Activated naive CD8-positive, alpha-beta T cell (primary cell): ENCODE results near the gene EFCAB14.
"Not testable (repeated sequence)": the region's sequence is repeated elsewhere in the genome, so short reads cannot be mapped to it uniquely, and the experiment has no call there.

Experiments
- H3K27ac Mint-ChIP-seq: one replicate; pipeline ENCODE4 v1.8.0; 2021; ENCODE audit warnings: mixed read lengths
- H3K27me3 Mint-ChIP-seq: one replicate; pipeline ENCODE4 v1.8.0; 2021; ENCODE audit warnings: mixed read lengths
- H3K36me3 Mint-ChIP-seq: one replicate; pipeline ENCODE4 v1.8.0; 2021; ENCODE audit warnings: mixed read lengths
- H3K4me1 Mint-ChIP-seq: one replicate; pipeline ENCODE4 v1.8.0; 2021; ENCODE audit warnings: low read depth, mixed read lengths
- H3K4me3 Mint-ChIP-seq: one replicate; pipeline ENCODE4 v1.8.0; 2021; ENCODE audit warnings: mild to moderate bottlenecking, mixed read lengths
- H3K9me3 Mint-ChIP-seq: one replicate; pipeline ENCODE4 v1.8.0; 2021; ENCODE audit warnings: low read depth, mixed read lengths

EFCAB14 gene

DNA sequence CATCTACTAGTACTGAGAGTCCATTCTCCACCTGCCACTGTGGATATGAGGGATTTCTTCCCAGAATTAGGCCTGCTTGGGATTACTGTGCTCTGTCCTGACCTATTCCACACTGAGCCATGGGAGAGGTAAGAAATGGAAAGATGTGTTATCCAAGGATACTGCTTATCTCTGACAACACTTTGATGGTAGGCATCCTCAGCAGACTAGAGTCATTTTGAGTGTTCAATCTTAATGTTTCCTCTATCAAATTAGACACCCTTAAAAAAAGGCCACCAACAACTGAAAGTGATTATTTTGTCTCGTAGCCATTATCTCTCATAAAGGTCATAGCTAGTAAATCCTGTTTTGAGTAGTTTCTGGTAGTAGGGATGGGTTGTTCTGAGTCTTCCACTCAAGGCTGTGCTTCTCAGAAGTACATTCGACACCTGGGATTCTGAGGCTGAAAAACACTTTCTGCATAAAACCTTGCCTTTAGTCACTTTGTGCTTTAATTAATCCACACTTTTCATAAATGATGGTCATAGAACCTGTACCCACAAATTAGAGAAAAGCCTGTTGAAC lies 59.5 kb downstream of the EFCAB14 start:
- H3K9me3 Mint-ChIP-seq: peaks cover 6% of the 10 kb centered on the region
- H3K4me3 Mint-ChIP-seq: no peak overlapping the region
- peaks cover 8% of the 10 kb centered on the region for H3K4me1 Mint-ChIP-seq
- no peaks in the 10 kb centered on the region for H3K27me3 Mint-ChIP-seq
- peaks cover 20% of the 10 kb centered on the region for H3K36me3 Mint-ChIP-seq
- H3K27ac Mint-ChIP-seq: no peak overlapping the region

GRCh38 chr1:46657775-46658174 lies 61.1 kb downstream of the EFCAB14 start:
- Mint-ChIP-seq H3K27me3 (no peaks in the 10 kb centered on the region), H3K4me3 (no peak overlapping the region), H3K4me1 (peaks cover 6% of the 10 kb centered on the region), H3K9me3 (peaks cover 6% of the 10 kb centered on the region), H3K36me3 (peaks cover 25% of the 10 kb centered on the region), H3K27ac (no peak overlapping the region)

- Mint-ChIP-seq H3K4me3 (no peak overlapping the region), H3K27me3 (no peaks in the 10 kb centered on the region), H3K27ac (no peak overlapping the region), H3K4me1 (peaks cover 6% of the 10 kb centered on the region), H3K9me3 (peaks cover 6% of the 10 kb centered on the region), H3K36me3 (peaks cover 30% of the 10 kb centered on the region)
Measured at GRCh38 chr1:46656643-46657042, 62.3 kb downstream of the EFCAB14 start.

DNA sequence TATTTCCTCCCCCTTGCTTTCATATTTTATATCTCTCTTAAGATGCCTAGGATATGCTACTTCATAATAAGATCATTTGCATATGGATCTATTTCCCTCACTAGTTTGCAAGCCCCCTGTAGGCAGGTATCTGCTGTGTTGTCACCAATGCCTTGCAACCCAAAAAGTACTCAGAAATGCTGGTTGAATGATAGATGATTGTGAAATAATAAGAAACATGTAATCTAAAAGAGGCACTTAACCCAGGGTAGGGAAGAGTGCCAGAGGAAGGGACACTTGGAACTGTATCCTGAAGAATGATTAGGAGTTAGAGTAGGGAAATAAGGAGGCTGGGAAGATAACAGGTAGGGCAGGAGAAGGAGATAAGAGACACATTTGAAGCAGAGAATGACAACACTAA lies 63.1 kb downstream of the EFCAB14 start:
- Mint-ChIP-seq H3K4me1 (peaks cover 6% of the 10 kb centered on the region), H3K4me3 (no peak overlapping the region), H3K9me3 (peaks cover 6% of the 10 kb centered on the region), H3K27ac (no peak overlapping the region), H3K27me3 (no peaks in the 10 kb centered on the region), H3K36me3 (peaks cover 30% of the 10 kb centered on the region)

- not testable (repeated sequence) for H3K9me3 Mint-ChIP-seq, H3K4me1 Mint-ChIP-seq
- H3K36me3 Mint-ChIP-seq: peaks cover 35% of the 10 kb centered on the region
Measured at GRCh38 chr1:46654698-46655097, 64.2 kb downstream of the EFCAB14 start.

DNA sequence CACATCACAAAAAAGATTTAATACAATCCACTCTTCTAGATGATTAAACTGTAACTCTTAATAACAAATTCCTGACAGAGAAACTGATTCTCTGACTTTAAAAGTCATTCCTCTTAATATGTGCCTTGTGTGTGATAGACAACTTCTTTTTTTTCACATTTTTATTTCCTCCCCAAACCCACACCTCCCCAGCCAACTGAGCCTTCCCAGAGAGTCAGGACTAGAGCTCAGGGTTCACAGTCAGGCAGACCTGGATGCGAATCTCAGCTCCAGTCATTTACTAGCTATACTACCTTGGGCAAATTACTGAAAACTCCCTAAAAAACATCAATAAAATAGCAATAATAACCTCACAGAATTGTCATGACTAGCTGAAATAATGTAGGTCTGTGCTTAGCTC lies 64.9 kb downstream of the EFCAB14 start:
- H3K9me3 Mint-ChIP-seq: peaks cover 10% of the 10 kb centered on the region
- no peak overlapping the region for H3K4me3 Mint-ChIP-seq
- peaks cover 3% of the 10 kb centered on the region for H3K4me1 Mint-ChIP-seq
- no peaks in the 10 kb centered on the region for H3K27me3 Mint-ChIP-seq
- H3K27ac Mint-ChIP-seq: no peak overlapping the region
- peaks cover 36% of the 10 kb centered on the region for H3K36me3 Mint-ChIP-seq

More at GRCh38 chr1:46654698-46655097, 64.2 kb downstream of the EFCAB14 start:
- not testable (repeated sequence) for H3K27me3 Mint-ChIP-seq, H3K4me3 Mint-ChIP-seq, H3K27ac Mint-ChIP-seq

- Mint-ChIP-seq H3K4me3 (no peak overlapping the region), H3K27ac (no peak overlapping the region), H3K27me3 (no peaks in the 10 kb centered on the region), H3K9me3 (peaks cover 10% of the 10 kb centered on the region), H3K36me3 (peaks cover 36% of the 10 kb centered on the region), H3K4me1 (peaks cover 3% of the 10 kb centered on the region)
Measured at GRCh38 chr1:46653405-46653958, 65.4 kb downstream of the EFCAB14 start.

GRCh38 chr1:46652321-46653100 lies 66.4 kb downstream of the EFCAB14 start:
- Mint-ChIP-seq H3K27ac (no peak overlapping the region), H3K4me3 (no peak overlapping the region), H3K36me3 (peaks cover 35% of the 10 kb centered on the region), H3K27me3 (no peaks in the 10 kb centered on the region), H3K9me3 (peaks cover 10% of the 10 kb centered on the region), H3K4me1 (peaks cover 3% of the 10 kb centered on the region)

- not testable (repeated sequence) for H3K4me1 Mint-ChIP-seq, H3K9me3 Mint-ChIP-seq, H3K4me3 Mint-ChIP-seq, H3K27ac Mint-ChIP-seq, H3K27me3 Mint-ChIP-seq
- H3K36me3 Mint-ChIP-seq: peaks cover 45% of the 10 kb centered on the region
Measured at GRCh38 chr1:46651152-46651551, 67.8 kb downstream of the EFCAB14 start.

DNA sequence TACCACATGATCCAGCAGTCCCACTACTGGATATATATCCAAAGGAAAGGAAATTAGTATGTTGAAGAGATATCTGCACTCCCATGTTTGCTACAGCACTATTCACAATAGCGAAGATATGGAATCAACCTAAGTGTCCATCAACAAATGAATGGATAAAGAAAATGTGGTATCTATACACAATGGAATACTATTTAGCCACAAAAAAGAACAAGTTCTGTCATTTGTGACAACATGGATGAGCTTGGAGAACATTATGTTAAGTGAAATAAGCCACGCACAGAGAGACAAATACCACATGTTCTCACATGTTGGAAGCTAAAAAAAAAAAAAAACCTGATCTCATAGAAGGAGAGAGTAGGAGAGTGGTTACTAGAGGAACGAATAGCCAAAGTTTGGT lies 68.4 kb downstream of the EFCAB14 start:
- no peaks in the 10 kb centered on the region for H3K27me3 Mint-ChIP-seq
- no peaks in the 10 kb centered on the region for H3K4me1 Mint-ChIP-seq
- peaks cover 10% of the 10 kb centered on the region for H3K9me3 Mint-ChIP-seq
- no peak overlapping the region for H3K4me3 Mint-ChIP-seq
- no peak overlapping the region for H3K27ac Mint-ChIP-seq
- H3K36me3 Mint-ChIP-seq: peaks cover 39% of the 10 kb centered on the region

DNA sequence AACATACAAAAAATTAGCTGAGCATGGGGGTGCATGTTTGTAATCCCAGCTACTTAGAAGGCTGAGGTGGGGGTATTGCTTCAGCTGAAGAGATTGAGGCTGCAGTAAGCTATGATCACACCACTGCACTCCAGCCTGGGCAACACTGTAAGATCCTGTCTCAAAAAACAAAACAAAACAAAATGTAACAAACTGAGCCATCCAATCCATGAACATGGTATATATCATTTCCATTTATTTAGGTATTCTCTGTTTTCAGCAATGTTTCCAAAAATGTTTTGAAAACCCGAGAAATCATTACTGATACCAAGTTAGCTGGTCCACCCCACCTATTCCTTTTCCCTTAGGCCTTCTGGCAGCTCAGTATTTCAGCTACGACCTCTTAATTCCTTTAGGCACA lies 69.2 kb downstream of the EFCAB14 start:
- peaks cover 6% of the 10 kb centered on the region for H3K9me3 Mint-ChIP-seq
- no peaks in the 10 kb centered on the region for H3K4me1 Mint-ChIP-seq
- H3K36me3 Mint-ChIP-seq: peaks cover 36% of the 10 kb centered on the region
- no peaks in the 10 kb centered on the region for H3K27me3 Mint-ChIP-seq
- H3K4me3 Mint-ChIP-seq: no peak overlapping the region
- H3K27ac Mint-ChIP-seq: no peak overlapping the region

DNA sequence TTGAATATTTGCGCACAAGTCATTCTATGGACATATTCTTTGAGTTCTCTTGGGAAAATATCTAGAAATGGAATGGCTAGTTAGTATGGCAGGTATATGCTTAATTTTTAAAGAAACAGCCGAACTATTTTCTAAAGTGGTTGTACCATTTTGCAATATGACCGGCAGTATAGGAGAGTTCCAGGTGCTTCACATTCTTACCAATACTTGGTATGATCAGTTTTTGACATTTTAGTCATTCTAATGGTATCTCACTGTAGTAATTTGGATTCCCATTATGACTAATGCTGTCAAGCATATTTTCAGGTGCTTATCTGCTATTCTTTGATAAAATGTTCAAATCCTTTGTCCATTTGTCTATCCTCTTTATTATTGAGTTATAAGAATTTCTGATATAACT lies 71.3 kb downstream of the EFCAB14 start:
- no peaks in the 10 kb centered on the region for H3K27me3 Mint-ChIP-seq
- H3K27ac Mint-ChIP-seq: no peak overlapping the region
- no peak overlapping the region for H3K4me3 Mint-ChIP-seq
- peaks cover 4% of the 10 kb centered on the region for H3K9me3 Mint-ChIP-seq
- H3K4me1 Mint-ChIP-seq: no peaks in the 10 kb centered on the region
- H3K36me3 Mint-ChIP-seq: peaks cover 32% of the 10 kb centered on the region

GRCh38 chr1:46646844-46647243 lies 72.1 kb downstream of the EFCAB14 start:
- H3K27ac Mint-ChIP-seq: no peak overlapping the region
- H3K36me3 Mint-ChIP-seq: peaks cover 32% of the 10 kb centered on the region
- no peak overlapping the region for H3K4me3 Mint-ChIP-seq

GRCh38 chr1:46646331-46646730 lies 72.6 kb downstream of the EFCAB14 start:
- H3K27ac Mint-ChIP-seq: no peak overlapping the region
- H3K36me3 Mint-ChIP-seq: peaks cover 31% of the 10 kb centered on the region
- no peak overlapping the region for H3K4me3 Mint-ChIP-seq
- peaks cover 4% of the 10 kb centered on the region for H3K9me3 Mint-ChIP-seq
- no peaks in the 10 kb centered on the region for H3K4me1 Mint-ChIP-seq
- H3K27me3 Mint-ChIP-seq: no peaks in the 10 kb centered on the region

More at GRCh38 chr1:46646844-46647243, 72.1 kb downstream of the EFCAB14 start:
- Mint-ChIP-seq H3K9me3 (peaks cover 4% of the 10 kb centered on the region), H3K4me1 (no peaks in the 10 kb centered on the region), H3K27me3 (no peaks in the 10 kb centered on the region)

DNA sequence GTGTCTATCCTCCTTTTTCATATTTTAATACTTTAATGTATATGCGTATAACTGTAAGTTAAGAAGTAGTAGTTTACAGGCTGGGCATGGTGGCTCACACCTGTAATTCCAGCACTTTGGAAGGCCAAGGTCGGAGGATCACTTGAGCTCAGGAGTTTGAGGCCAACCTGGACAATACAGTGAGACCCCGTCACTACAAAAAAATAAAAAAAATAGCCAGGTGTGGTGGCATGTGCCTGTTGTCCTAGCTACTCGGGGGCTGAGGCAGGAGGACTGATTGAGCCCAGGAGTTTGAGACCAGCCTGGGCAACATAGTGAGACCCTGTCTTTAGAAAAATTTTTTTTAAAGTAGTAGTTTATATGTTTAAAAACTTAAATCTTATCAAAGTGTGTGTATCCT lies 73.1 kb downstream of the EFCAB14 start:
- H3K27me3 Mint-ChIP-seq: no peaks in the 10 kb centered on the region
- peaks cover 31% of the 10 kb centered on the region for H3K36me3 Mint-ChIP-seq
- H3K27ac Mint-ChIP-seq: no peak overlapping the region
- peaks cover 4% of the 10 kb centered on the region for H3K9me3 Mint-ChIP-seq
- H3K4me3 Mint-ChIP-seq: no peak overlapping the region
- H3K4me1 Mint-ChIP-seq: no peaks in the 10 kb centered on the region
